Endothelial cell of umbilical vein (primary cell): Measurements from ENCODE around the gene TP53BP1. TPM values are rescaled to one million over a fixed set of nuclear protein-coding genes. Genes with fewer than 3 reads are reported as not detected.

Experiments used
- BruUV-seq: library from RNA; stranded (reverse); fragments of 400-500 nt; replicated peaks from 2 replicates; lab custom pipeline; 2021; lab: Mats Ljungman, UMichigan
- CTCF ChIA-PET: fragments of 300-600, 350-600 bp; sonication (Branson Sonifier 250); formaldehyde crosslinking; loops from one replicate; lab custom pipeline; 2021; ENCODE audit warnings: antibody characterized with exemption, inconsistent platforms; lab: Charles Lee
- POLR2A ChIA-PET: fragments of 300-600, 350-600 bp; sonication (Branson Sonifier 250); formaldehyde crosslinking; loops from one replicate; lab custom pipeline; 2021; ENCODE audit warnings: antibody characterized with exemption, inconsistent platforms; lab: Charles Lee
- DNase-seq: peaks from one replicate; pipeline ENCODE4 v3.0.0-alpha.2; 2011; ENCODE audit warnings: low read depth, low spot score
- FAIRE-seq: peaks from 2 replicates; lab custom pipeline; 2011; peaks lifted over from hg19 to GRCh38; lab: Jason Lieb, UNC
- H2AFZ ChIP-seq: 2 replicates; pipeline ENCODE4 v1.6.0; 2012; ENCODE audit warnings: low read depth, low read length, control low read depth, inconsistent platforms
- H3K27ac ChIP-seq: 2 replicates; pipeline ENCODE4 v1.5.1; 2011; ENCODE audit warnings: low read depth, mild to moderate bottlenecking, control low read depth, low read length, moderate library complexity; ENCODE audit not compliant: insufficient read depth
- H3K27me3 ChIP-seq, 2 experiments: 2 replicates each; pipeline versions ENCODE4 v1.6.0 to v1.6.1; 2011; ENCODE audit warnings: low read length in 2 of 2, mixed read lengths in 1 of 2; ENCODE audit not compliant: control insufficient read depth in 2 of 2, insufficient read depth in 2 of 2
- H3K36me3 ChIP-seq, 2 experiments: 2 replicates in 1 of 2; 3 replicates in 1 of 2; pipeline ENCODE4 v1.5.1; 2011; ENCODE audit warnings: low read length in 2 of 2, mild to moderate bottlenecking in 1 of 2, moderate library complexity in 1 of 2; ENCODE audit not compliant: control insufficient read depth in 2 of 2, insufficient read depth in 2 of 2; ENCODE audit errors: extremely low read depth in 1 of 2
- H3K4me1 ChIP-seq: 3 replicates; pipeline ENCODE4 v1.5.1; 2011; ENCODE audit warnings: mild to moderate bottlenecking, low read length; ENCODE audit not compliant: control insufficient read depth, insufficient read depth; ENCODE audit errors: extremely low read depth
- H3K4me2 ChIP-seq: 2 replicates; pipeline ENCODE4 v1.6.1; 2011; ENCODE audit warnings: low read length, control low read depth, mixed read lengths; ENCODE audit not compliant: insufficient read depth
- H3K4me3 ChIP-seq, 3 experiments: fragments of 200-600 bp in 1 of 3; sonication (generic), shearing (Covaris generic) in 1 of 3; replicated peaks in 1 of 3; 2 replicates each; pipeline ENCODE4 v1.5.1; 2011 to 2016; ENCODE audit warnings: control low read depth in 3 of 3, low read length in 3 of 3, mild to moderate bottlenecking in 2 of 3, inconsistent platforms in 1 of 3, low read depth in 1 of 3, moderate library complexity in 1 of 3; ENCODE audit not compliant: insufficient read depth in 1 of 3
- H3K79me2 ChIP-seq: 2 replicates; pipeline ENCODE4 v1.6.0; 2012; ENCODE audit warnings: low read length, inconsistent platforms; ENCODE audit not compliant: control insufficient read depth, insufficient read depth
- H3K9ac ChIP-seq: replicated peaks from 2 replicates; pipeline ENCODE3; 2011; ENCODE audit warnings: low read length, control low read depth; ENCODE audit not compliant: insufficient read depth; ENCODE audit errors: extremely low read depth
- H3K9me1 ChIP-seq: replicated peaks from 3 replicates; pipeline ENCODE4 v1.6.0; 2011; ENCODE audit warnings: mild to moderate bottlenecking, low read length; ENCODE audit not compliant: control insufficient read depth, insufficient read depth; ENCODE audit errors: extremely low read depth
- H3K9me3 ChIP-seq: replicated peaks from 2 replicates; pipeline ENCODE4 v1.5.1; 2012; ENCODE audit warnings: low read length, inconsistent platforms; ENCODE audit not compliant: control insufficient read depth, insufficient read depth
- H4K20me1 ChIP-seq: replicated peaks from 2 replicates; pipeline ENCODE3; 2011; ENCODE audit warnings: mild to moderate bottlenecking, low read length; ENCODE audit not compliant: control insufficient read depth, insufficient read depth; ENCODE audit errors: extremely low read depth
- CTCF ChIP-seq, 2 donors: IDR thresholded peaks; 1 replicate in 1 of 2; 2 replicates in 1 of 2; pipeline ENCODE4 v1.5.1; 2011; ENCODE audit warnings: low read length in 2 of 2, mild to moderate bottlenecking in 2 of 2, moderate library complexity in 2 of 2, control low read depth in 1 of 2, inconsistent platforms in 1 of 2, low read depth in 1 of 2; ENCODE audit not compliant: insufficient read depth in 1 of 2; ENCODE audit errors: extremely low read depth in 1 of 2
- EZH2 ChIP-seq: IDR thresholded peaks from 2 replicates; pipeline ENCODE4 v1.6.1; 2012; ENCODE audit warnings: borderline replicate concordance, low read depth, mild to moderate bottlenecking, moderate library complexity, low read length, inconsistent platforms; ENCODE audit not compliant: severe bottlenecking
- FOS ChIP-seq: IDR thresholded peaks from 2 replicates; pipeline ENCODE4 v1.6.1; 2011; ENCODE audit warnings: mild to moderate bottlenecking, low read length, moderate library complexity, borderline replicate concordance; ENCODE audit not compliant: insufficient read depth
- GATA2 ChIP-seq: IDR thresholded peaks from 2 replicates; pipeline ENCODE4 v1.7.0; 2011; ENCODE audit warnings: low read depth, mild to moderate bottlenecking, moderate library complexity, mixed read lengths, low read length; ENCODE audit not compliant: insufficient read length, insufficient read depth
- JUN ChIP-seq: IDR thresholded peaks from 2 replicates; pipeline ENCODE4 v1.6.1; 2011; ENCODE audit warnings: borderline replicate concordance, low read depth; ENCODE audit not compliant: insufficient read length, insufficient read depth
- MAX ChIP-seq: IDR thresholded peaks from 2 replicates; pipeline ENCODE4 v1.6.1; 2011; ENCODE audit not compliant: insufficient read depth, insufficient read length
- MYC ChIP-seq: IDR thresholded peaks from one replicate; pipeline ENCODE4 v1.6.1; 2011; ENCODE audit warnings: mild to moderate bottlenecking, low read depth, low read length
- POLR2A ChIP-seq: IDR thresholded peaks from 2 replicates; pipeline ENCODE4 v1.6.1; 2012; ENCODE audit warnings: low read depth, mild to moderate bottlenecking, control low read depth, low read length
- POLR2AphosphoS5 ChIP-seq: IDR thresholded peaks from 2 replicates; pipeline ENCODE4 v1.6.1; 2012; ENCODE audit warnings: low read depth, mild to moderate bottlenecking, control low read depth, low read length, moderate library complexity; ENCODE audit not compliant: insufficient read depth
- dilution Hi-C: fragments of 300-500 bp; cut with MboI; formaldehyde crosslinking; loops from one replicate; pipeline ENCODE4 v1.15.0; 2019; ENCODE audit warnings: low sequenced_read_pairs; ENCODE audit not compliant: extremely low pct_ligation_motif_present
- intact Hi-C: fragments of 100-400 bp; cut with micrococcal nuclease; formaldehyde crosslinking; loops from one replicate; pipeline ENCODE4 v1.10.0; 2022
- polyA plus RNA-seq, 4 experiments: library from polyadenylated mRNA; depleted of rRNA in 3 of 4; stranded (reverse) in 3 of 4; unstranded in 1 of 4; fragments of >200 nt; gene quantifications; 2 replicates each; pipeline versions ENCODE4 v1.2.1 to v1.2.3, GENCODE V29; 2011 to 2012; ENCODE audit warnings: missing spikeins in 1 of 4
- total RNA-seq: library from RNA; stranded (reverse); gene quantifications from 2 replicates; pipeline ENCODE4 v1.2.3, GENCODE V29; 2021

TP53BP1 gene
- total and polyA plus RNA-seq, 2 donors (not counting 3 experiments of a cell fraction or from before 2014, with no cell fraction given): 28.1 to 59.5 TPM

GRCh38 chr15:43440721-43441281, 52.2 kb downstream of the TP53BP1 start:
- ChIA-PET CTCF (interaction anchor here (0.6 to 3.4 kb wide), 20 partner anchors 9 to 84 kb away, joined by 3 to 101 read pairs (median 6); partner anchors contain the start of genes MAP1A and TP53BP1), POLR2A (interaction anchor here (0.6 to 1.0 kb wide), 2 partner anchors 47 to 384 kb away, joined by 3 to 4 read pairs; partner anchors contain the start of gene MFAP1)
- Histone ChIP-seq H3K27me3 (no peaks in the 10 kb centered on the region), H3K4me1 (peaks cover 8% of the 10 kb centered on the region), H3K36me3 (peaks cover 13 to 19% of the 10 kb centered on the region in 2 experiments), H2AFZ (no peak overlapping the region), H3K4me3 (no peak overlapping the region), H3K79me2 (no peaks in the 10 kb centered on the region), H3K9me3 (no peaks in the 10 kb centered on the region), H4K20me1 (no peaks in the 10 kb centered on the region), H3K9ac (peak overlapping the region; percentile 10), H3K27ac (peak overlapping the region; percentile 61), H3K9me1 (no peaks in the 10 kb centered on the region), H3K4me2 (peak overlapping the region; percentile 20)
- BruUV-seq: no TSS peak
- intact Hi-C loops (loop anchor here (1.0 to 5.0 kb wide), 3 partner anchors 70 to 326 kb away; no protein-coding TSS in a partner anchor), dilution Hi-C loops (no loop called here)
- peak; percentile 96 for FAIRE-seq
- TF ChIP-seq MYC: no peak
- TF ChIP-seq GATA2: no peak
- peak; percentile 23 for TF ChIP-seq POLR2AphosphoS5
- no peak for TF ChIP-seq EZH2
- no peak for TF ChIP-seq POLR2A
- peak; percentile 96 for TF ChIP-seq JUN
- peak; percentile 29 to 42 for TF ChIP-seq CTCF (IDR thresholded peaks at IDR 0.05; ENCODE audit: extremely low read depth in 1 of 2, insufficient read depth in 1 of 2, low read depth in 1 of 2, low read length in 2 of 2)
- peak; percentile 95 for TF ChIP-seq FOS
- TF ChIP-seq MAX: no peak
- peak; percentile 94 for DNase-seq
